COLO668 (cell line): ENCODE measurements around the gene PCDHA4.
"Not testable (repeated sequence)": the region's sequence is repeated elsewhere in the genome, so short reads cannot be mapped to it uniquely, and the experiment has no call there.

Source experiments
- DNase-seq: peaks from one replicate; lab custom pipeline; 2025; ENCODE audit not compliant: unreplicated experiment; lab: John Stamatoyannopoulos, UW

Gene PCDHA4

DNA sequence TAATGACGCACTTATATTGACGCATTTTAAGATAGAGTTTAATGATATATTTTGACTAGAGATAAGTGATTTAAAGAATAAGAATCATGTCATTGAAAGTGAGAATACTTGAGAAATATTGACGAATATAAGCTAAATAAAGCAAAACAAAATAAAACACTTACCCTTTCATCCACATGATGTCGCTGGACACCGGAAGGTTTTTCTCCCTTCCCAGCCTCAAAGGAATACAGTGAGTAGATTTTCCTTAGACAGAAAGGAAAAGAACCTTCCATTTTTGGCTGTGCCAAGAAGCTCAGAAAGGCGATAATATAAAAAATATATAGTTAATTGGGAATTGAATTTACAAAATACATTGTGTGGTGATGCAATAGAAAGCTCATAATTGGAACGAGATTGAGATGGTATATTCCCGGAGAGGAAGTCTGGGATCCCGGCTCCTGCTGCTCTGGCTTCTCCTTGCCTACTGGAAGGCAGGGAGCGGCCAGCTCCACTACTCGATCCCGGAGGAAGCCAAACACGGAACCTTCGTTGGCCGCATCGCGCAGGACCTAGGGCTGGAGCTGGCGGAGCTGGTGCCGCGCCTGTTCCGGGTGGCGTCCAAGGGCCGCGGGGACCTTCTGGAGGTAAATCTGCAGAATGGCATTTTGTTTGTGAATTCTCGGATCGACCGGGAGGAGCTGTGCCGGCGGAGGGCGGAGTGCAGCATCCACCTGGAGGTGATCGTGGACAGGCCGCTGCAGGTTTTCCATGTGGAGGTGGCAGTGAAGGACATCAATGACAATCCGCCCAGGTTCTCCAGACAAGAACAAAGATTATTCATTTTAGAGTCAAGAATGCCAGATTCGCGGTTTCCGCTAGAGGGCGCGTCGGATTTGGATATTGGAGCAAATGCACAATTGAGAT lies 14.8 kb downstream of the PCDHA4 start, which contains the start of gene PCDHA5:
Gene PCDHA5 (plus strand): TSS at position 239 of the 906 bp plus-strand sequence.
- no peak for DNase-seq

GRCh38 chr5:140822281-140822629 lies 15.4 kb downstream of the PCDHA4 start:
- DNase-seq, result no peak

DNA sequence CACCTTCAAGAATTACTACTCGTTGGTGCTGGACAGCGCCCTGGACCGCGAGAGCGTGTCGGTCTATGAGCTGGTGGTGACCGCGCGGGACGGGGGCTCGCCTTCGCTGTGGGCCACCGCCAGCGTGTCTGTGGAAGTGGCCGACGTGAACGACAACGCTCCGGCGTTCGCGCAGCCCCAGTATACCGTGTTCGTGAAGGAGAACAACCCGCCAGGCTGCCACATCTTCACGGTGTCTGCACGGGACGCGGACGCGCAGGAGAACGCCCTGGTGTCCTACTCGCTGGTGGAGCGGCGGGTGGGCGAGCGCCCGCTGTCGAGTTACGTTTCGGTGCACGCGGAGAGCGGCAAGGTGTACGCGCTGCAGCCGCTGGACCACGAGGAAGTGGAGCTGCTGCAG lies 16.1 kb downstream of the PCDHA4 start:
- DNase-seq, result not testable (repeated sequence)

DNA sequence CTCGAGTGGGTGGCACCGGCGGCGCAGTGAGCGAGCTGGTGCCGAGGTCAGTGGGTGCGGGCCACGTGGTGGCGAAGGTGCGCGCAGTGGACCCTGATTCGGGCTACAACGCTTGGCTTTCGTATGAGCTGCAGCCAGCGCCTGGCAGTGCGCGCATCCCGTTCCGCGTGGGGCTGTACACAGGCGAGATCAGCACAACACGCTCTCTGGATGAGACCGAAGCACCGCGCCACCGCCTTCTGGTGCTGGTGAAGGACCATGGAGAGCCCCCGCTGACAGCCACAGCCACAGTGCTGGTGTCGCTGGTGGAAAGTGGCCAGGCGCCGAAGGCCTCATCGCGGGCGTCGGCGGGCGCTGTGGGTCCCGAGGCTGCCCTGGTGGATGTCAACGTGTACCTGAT lies 16.6 kb downstream of the PCDHA4 start:
- DNase-seq, result no peak

DNA sequence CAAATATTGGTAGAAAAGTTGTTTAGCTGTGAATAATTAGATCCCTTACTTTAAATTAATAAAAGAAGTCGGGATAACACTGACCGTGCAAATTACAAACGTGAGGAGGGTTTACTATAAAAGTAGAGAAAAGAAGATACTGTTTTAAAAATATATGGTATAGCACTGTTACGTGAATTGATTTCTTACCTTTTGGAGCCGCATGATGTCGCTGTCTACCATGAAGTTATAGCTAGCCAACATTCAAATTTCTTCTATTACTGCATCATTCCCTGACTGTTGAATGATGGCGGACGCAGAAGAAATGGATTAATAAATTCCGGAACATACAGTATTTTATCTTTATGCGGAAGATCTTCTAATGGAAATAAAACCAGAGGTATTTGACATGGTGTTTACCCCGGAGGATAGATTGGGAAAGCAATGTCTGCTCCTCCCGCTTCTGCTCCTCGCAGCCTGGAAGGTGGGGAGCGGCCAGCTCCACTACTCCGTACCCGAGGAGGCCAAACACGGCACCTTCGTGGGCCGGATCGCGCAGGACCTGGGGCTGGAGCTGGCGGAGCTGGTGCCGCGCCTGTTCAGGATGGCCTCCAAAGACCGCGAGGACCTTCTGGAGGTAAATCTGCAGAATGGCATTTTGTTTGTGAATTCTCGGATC lies 21.0 kb downstream of the PCDHA4 start, which contains the start of gene PCDHA6:
Gene PCDHA6 (plus strand): TSS at position 257 of the 658 bp plus-strand sequence. CDS start 132 bp downstream, at position 389.
- DNase-seq, result no peak

GRCh38 chr5:140828362-140828737 lies 21.5 kb downstream of the PCDHA4 start:
- no peak for DNase-seq

DNA sequence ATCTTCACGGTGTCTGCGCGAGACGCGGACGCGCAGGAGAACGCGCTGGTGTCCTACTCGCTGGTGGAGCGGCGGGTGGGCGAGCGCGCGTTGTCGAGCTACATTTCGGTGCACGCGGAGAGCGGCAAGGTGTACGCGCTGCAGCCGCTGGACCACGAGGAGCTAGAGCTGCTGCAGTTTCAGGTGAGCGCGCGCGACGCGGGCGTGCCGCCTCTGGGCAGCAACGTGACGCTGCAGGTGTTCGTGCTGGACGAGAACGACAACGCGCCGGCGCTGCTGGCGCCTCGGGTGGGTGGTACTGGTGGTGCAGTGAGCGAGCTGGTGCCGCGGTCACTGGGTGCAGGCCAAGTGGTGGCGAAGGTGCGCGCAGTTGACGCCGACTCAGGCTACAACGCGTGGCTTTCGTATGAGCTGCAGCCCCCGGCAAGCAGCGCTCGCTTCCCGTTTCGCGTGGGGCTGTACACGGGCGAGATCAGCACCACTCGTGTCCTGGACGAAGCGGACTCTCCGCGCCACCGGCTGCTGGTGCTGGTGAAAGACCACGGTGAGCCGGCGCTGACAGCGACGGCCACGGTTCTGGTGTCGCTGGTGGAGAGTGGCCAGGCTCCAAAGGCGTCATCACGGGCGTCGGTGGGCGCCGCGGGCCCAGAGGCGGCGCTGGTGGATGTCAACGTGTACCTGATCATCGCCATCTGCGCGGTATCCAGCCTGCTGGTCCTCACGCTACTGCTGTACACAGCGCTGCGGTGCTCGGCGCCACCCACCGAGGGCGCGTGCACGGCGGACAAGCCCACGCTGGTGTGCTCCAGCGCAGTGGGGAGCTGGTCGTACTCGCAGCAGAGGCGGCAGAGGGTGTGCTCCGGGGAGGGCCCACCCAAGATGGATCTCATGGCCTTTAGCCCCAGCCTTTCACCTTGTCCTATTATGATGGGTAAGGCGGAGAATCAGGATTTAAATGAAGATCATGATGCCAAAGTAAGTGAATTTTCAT lies 22.9 kb downstream of the PCDHA4 start:
- DNase-seq, result not testable (repeated sequence)

- no peak for DNase-seq
Measured at GRCh38 chr5:140833993-140834392, 27.1 kb downstream of the PCDHA4 start, which contains the start of gene PCDHA7. TSS of gene PCDHA7 (plus strand) at chr5:140834269. CDS start at chr5:140834384, 115 bp downstream.

DNA sequence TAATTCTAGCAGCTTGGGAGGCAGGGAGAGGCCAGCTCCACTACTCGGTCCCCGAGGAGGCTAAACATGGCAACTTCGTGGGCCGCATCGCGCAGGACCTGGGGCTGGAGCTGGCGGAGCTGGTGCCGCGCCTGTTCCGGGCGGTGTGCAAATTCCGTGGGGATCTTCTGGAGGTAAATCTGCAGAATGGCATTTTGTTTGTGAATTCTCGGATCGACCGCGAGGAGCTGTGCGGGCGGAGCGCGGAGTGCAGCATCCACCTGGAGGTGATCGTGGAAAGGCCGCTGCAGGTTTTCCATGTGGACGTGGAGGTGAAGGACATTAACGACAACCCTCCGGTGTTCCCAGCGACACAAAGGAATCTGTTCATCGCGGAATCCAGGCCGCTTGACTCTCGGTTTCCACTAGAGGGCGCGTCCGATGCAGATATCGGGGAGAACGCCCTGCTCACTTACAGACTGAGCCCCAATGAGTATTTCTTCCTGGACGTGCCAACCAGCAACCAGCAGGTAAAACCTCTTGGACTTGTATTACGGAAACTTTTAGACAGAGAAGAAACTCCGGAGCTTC lies 27.7 kb downstream of the PCDHA4 start:
- DNase-seq, result not testable (repeated sequence)

DNA sequence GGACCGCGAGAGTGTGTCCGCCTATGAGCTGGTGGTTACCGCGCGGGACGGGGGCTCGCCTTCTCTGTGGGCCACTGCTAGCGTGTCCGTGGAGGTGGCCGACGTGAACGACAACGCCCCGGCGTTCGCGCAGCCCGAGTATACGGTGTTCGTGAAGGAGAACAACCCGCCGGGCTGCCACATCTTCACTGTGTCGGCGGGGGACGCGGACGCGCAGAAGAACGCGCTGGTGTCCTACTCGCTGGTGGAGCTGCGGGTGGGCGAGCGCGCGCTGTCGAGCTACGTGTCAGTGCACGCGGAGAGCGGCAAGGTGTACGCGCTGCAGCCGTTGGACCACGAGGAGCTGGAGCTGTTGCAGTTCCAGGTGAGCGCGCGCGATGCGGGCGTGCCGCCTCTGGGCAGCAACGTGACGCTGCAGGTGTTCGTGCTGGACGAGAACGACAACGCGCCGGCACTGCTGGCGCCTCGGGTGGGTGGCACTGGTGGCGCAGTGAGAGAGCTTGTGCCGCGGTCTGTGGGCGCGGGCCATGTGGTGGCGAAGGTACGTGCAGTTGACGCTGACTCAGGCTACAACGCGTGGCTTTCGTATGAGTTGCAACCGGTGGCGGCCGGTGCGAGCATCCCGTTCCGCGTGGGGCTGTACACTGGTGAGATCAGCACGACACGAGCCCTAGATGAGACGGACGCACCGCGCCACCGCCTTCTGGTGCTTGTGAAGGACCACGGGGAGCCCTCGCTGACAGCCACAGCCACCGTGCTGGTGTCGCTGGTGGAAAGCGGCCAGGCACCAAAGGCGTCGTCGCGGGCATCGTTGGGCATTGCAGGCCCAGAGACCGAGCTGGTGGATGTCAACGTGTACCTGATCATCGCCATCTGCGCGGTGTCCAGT lies 29.0 kb downstream of the PCDHA4 start:
- DNase-seq, result no peak

GRCh38 chr5:140840978-140841962 lies 34.4 kb downstream of the PCDHA4 start, which contains the start of gene PCDHA8:
TSS of gene PCDHA8 (plus strand) at chr5:140841187. CDS start at chr5:140841322, 135 bp downstream.
- no peak for DNase-seq

- DNase-seq, result no peak
Measured at GRCh38 chr5:140842798-140843733, 36.2 kb downstream of the PCDHA4 start.

GRCh38 chr5:140848139-140849102 lies 41.6 kb downstream of the PCDHA4 start, which contains the start of gene PCDHA9:
TSS of gene PCDHA9 (plus strand) at chr5:140848382. CDS start at chr5:140848496, 114 bp downstream.
- DNase-seq, result not testable (repeated sequence)

DNA sequence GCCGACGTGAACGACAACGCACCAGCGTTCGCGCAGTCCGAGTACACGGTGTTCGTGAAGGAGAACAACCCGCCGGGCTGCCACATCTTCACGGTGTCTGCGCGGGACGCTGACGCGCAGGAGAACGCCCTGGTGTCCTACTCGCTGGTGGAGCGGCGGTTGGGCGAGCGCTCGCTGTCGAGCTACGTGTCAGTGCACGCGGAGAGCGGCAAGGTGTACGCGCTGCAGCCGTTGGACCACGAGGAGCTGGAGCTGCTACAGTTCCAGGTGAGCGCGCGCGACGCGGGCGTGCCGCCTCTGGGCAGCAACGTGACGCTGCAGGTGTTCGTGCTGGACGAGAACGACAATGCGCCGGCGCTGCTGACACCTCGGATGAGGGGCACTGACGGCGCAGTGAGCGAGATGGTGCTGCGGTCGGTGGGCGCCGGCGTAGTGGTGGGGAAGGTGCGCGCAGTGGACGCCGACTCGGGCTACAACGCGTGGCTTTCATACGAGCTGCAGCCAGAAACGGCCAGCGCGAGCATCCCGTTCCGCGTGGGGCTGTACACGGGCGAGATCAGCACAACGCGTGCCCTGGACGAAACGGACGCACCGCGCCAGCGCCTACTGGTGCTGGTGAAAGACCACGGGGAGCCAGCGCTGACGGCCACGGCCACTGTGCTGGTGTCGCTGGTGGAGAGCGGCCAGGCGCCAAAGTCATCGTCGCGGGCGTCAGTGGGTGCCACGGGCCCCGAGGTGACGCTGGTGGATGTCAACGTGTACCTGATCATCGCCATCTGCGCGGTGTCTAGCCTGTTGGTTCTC lies 43.2 kb downstream of the PCDHA4 start:
- DNase-seq, result not testable (repeated sequence)
